ENCODE data around the gene GPAT3. TPM values are rescaled to one million over a fixed set of nuclear protein-coding genes. Genes with fewer than 3 reads are reported as not detected.
A peak's percentile ranks its signal among the peaks of the same experiment; 100 is the strongest.
"Not testable (repeated sequence)": the region's sequence is repeated elsewhere in the genome, so short reads cannot be mapped to it uniquely, and the experiment has no call there.

The GPAT3 gene
- total RNA-seq, 1 donor from 2014 or later: 26.4 TPM

GRCh38 chr4:83561381-83561780, 25.5 kb downstream of the GPAT3 start:
- TF ChIP-seq CTCF (conservative IDR thresholded peaks at IDR 0.05; ENCODE audit: low read depth, low read length): no peak
- no peak overlapping the region for H3K4me3 ChIP-seq (ENCODE audit: low read depth, low read length)
- DNase-seq (ENCODE audit: low read depth): peak; percentile 85

- no peak overlapping the region for H3K4me3 ChIP-seq (ENCODE audit: low read depth, low read length)
- TF ChIP-seq CTCF (conservative IDR thresholded peaks at IDR 0.05; ENCODE audit: low read depth, low read length): no peak
- DNase-seq (ENCODE audit: low read depth): no peak
Measured at GRCh38 chr4:83563998-83564397, 28.1 kb downstream of the GPAT3 start.

- no peak overlapping the region for H3K4me3 ChIP-seq (ENCODE audit: low read depth, low read length)
- no peak for TF ChIP-seq CTCF (conservative IDR thresholded peaks at IDR 0.05; ENCODE audit: low read depth, low read length)
- no peak for DNase-seq (ENCODE audit: low read depth)
Measured at GRCh38 chr4:83568062-83568461, 32.2 kb downstream of the GPAT3 start.

GRCh38 chr4:83569429-83569828, 33.5 kb downstream of the GPAT3 start:
- no peak for DNase-seq (ENCODE audit: low read depth)
- no peak for TF ChIP-seq CTCF (conservative IDR thresholded peaks at IDR 0.05; ENCODE audit: low read depth, low read length)
- H3K4me3 ChIP-seq (ENCODE audit: low read depth, low read length): no peak overlapping the region

GRCh38 chr4:83569987-83570386, 34.1 kb downstream of the GPAT3 start:
- H3K4me3 ChIP-seq (ENCODE audit: low read depth, low read length): no peak overlapping the region
- no peak for TF ChIP-seq CTCF (conservative IDR thresholded peaks at IDR 0.05; ENCODE audit: low read depth, low read length)
- no peak for DNase-seq (ENCODE audit: low read depth)

GRCh38 chr4:83572848-83573247, 36.9 kb downstream of the GPAT3 start:
- no peak for TF ChIP-seq CTCF (conservative IDR thresholded peaks at IDR 0.05; ENCODE audit: low read depth, low read length)
- no peak overlapping the region for H3K4me3 ChIP-seq (ENCODE audit: low read depth, low read length)
- no peak for DNase-seq (ENCODE audit: low read depth)

- H3K4me3 ChIP-seq (ENCODE audit: low read depth, low read length): no peak overlapping the region
- DNase-seq (ENCODE audit: low read depth): no peak
- no peak for TF ChIP-seq CTCF (conservative IDR thresholded peaks at IDR 0.05; ENCODE audit: low read depth, low read length)
Measured at GRCh38 chr4:83574247-83574646, 38.3 kb downstream of the GPAT3 start.

- not testable (repeated sequence) for H3K4me3 ChIP-seq (ENCODE audit: low read depth, low read length); DNase-seq (ENCODE audit: low read depth)
Measured at GRCh38 chr4:83576237-83576636, 40.3 kb downstream of the GPAT3 start.

Measured in epithelial cell of proximal tubule (primary cell).